Hypothalamus (tissue), 51 donors: ENCODE measurements around the gene ADRA2A.

ENCODE experiments used
- DNase-seq, 51 donors: peaks; one replicate each; lab custom pipeline; 2025; lab: John Stamatoyannopoulos, UW

The ADRA2A gene

DNA sequence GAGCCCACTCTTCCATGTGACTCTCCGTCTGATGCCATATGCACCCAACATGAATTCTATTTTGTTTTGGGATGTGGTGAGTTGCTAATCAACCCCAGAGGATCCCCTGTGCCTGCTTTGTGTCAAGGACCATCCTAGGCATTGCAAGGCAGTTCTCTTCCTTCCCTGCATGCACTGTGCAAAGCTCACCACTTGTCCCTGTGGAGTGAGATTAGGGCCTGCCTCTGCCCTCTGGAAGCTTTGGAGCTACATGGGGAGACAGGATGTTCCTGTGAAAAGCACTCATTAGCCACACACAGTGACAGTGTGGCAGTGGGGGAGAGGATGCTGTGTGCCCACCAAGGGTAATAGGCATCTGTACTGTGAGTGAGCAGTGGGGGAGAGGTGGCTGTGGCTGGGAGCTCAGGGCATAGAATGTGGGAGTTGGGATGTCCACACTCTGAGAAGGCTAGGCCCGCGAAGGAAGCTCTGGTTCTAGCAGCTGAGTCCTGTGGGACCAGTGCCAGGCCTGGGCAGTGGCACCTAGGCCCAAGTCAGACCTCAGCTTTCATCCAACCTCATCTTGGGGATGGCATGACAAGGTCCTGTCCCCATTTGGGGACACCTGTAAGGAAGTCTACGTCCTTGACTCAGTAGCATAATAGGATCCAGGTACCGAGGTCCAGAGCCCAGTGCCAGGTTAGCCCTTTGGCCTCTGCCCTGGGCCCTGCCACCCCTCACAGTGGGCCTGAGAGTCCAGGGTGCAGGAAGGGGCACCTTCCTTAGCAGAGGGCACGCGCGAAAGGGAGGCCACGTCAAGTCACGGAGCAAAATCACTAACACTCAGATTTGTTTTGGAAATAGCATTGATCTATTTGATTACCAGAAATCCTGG, 6.6 kb downstream of the ADRA2A start:
- DNase-seq: no peak

DNA sequence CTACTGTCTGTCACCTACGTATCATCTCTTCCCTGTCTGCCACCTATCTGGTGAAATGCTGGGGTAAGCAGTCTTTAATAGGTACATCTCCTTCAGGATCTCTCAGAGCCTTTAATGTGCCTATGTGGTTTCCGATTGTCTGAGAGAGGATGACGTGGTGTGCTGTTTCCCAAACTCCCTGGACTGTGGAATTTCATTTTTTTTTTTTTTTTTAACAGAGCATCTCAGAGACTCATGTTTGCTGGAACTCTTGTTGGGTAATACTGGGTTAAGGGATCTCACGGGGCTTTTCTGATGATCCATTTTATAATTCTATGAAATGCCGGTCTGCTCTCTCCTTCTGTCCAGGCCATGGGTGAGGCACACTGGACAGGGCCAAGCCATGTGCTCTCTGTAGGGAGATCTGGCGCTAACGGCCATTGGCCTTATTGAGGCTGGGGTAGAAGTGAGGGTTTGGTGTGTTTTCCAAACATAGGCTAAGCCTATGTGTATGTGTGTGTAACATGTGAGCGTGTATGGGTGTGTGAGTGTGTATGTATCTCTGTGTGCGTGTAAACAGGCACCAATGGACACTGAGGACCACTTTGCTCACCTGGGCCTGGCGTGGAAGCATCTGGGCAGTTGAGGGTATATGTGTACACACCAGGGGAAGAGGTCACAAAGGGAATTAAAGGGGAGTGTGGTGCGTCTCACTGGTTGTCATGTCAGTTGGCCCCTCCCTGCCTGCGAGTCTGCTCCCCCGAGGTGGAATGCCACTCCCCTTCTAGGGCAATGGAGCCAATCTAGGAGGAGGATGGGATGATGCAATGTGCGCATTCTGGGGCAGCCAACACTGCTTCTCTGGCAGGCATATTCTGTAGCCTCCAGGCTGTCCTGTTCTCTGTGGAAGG, 7.8 kb downstream of the ADRA2A start:
- no peak for DNase-seq

- peak in 6 of 51 donors; percentile 3 to 14 (median 8) for DNase-seq
Measured at GRCh38 chr10:111085690-111086353, 9.0 kb downstream of the ADRA2A start.

DNA sequence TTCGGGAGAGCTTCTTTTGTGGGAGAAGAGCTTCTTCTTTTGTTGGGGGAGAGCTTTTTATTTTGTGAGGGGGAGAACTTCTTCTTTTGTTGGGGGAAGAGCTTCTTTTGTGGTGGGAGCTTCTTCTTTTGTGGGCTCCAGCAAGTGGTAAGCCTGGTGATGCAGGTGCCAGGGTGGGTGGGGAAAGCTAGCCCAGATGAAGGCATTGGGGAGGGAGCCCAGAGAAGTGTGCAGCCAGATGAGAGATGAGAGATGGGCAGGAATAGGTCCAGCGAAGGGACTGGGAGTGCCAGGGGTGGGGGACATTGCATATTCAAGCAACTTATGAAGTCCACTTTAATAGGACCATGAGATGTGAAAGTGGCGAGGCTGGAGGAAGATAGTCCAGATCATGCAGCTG, 9.7 kb downstream of the ADRA2A start:
- DNase-seq: no peak

- DNase-seq: no peak
Measured at GRCh38 chr10:111087331-111087756, 10.5 kb downstream of the ADRA2A start.

- no peak for DNase-seq
Measured at GRCh38 chr10:111087968-111088505, 11.2 kb downstream of the ADRA2A start.

DNA sequence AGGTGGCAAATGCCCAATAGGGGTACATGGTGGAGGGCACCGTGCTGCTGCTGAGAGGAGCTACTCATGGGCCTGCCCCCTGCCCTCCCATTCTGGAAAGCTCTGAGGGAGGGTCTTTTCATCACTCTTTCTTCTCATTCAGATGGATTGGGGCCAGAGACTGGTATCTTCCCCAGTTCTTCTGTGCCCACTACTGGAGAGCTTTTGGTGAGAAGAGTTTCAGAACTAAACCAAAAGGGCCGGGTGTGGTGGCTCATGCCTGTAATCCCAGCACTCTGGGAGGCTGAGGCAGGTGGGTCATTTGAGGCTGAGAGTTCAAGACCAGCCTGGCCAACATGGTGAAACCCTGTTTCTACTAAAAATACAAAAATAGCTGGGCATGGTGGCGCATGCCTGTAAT, 12.5 kb downstream of the ADRA2A start:
- no peak for DNase-seq

GRCh38 chr10:111091833-111092232, 15.0 kb downstream of the ADRA2A start:
- DNase-seq: no peak

DNA sequence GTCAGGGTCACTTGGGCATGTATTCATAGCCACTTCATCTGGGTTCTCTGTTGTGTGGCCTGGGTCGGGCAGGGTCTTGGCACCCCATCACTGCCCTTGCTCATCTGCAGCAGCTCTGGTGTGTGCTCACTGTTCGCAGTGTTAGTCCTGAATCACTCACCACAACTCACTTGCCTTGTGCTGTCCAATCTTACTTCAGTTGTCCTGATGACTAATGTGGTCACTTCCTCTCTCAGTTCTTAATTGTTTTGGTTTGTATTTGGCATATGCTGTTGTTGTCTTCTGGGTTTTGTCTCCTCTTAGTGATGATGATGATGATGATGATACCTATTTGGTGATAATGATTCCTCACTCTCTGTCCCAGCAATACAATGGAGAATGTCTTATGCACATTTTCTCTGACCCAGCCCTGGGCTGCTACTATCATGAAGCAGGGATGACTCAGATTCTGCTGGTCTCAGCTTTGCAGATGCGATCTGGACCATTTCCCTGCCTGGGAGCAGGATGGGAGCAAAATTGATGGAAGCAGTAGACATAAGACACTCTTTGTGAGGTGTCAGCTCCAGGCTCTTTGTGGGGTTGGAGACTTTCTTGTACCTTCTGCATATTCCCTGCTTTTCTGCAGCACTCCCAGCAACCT, 17.0 kb downstream of the ADRA2A start:
- DNase-seq: no peak

- no peak for DNase-seq
Measured at GRCh38 chr10:111098679-111099437, 22.0 kb downstream of the ADRA2A start.

DNA sequence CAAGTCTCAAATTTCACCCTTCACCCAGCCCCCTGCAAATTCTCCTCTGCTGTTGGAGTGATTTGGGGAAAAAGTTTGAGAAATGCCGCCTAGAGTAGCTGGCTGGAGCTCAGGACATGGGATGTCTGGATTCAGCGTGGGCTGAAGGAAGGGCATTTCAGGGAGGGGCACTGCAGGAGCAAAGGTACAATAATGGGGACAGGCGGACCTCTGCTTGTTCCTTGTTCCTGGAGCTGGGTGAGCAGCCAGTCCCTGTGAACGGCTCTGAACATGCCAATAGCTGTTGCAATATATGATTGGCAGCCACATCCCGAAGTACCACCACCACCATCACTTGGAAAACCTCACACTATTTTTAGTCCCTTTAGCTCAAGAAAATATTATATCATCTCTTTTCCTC, 23.4 kb downstream of the ADRA2A start:
- no peak for DNase-seq

DNA sequence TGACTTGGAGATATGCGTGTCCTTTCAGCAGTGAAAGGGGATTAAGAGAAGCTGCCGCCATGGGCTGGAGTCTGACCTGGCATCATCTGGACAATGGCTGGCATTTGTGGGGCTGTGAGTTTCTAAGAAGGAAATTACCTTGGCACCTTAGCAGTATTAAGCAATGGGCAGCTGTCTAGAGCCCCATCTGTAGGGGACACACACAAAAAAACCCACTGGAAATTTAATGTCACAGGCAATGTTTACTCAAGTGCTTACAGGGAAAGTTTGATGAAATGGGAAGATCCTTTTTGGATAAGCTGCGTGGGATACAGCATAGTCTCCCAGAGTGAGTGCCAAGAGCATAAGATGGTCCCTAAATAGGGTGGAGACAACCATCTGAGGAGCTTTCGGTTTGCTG, 25.0 kb downstream of the ADRA2A start:
- DNase-seq: no peak

DNA sequence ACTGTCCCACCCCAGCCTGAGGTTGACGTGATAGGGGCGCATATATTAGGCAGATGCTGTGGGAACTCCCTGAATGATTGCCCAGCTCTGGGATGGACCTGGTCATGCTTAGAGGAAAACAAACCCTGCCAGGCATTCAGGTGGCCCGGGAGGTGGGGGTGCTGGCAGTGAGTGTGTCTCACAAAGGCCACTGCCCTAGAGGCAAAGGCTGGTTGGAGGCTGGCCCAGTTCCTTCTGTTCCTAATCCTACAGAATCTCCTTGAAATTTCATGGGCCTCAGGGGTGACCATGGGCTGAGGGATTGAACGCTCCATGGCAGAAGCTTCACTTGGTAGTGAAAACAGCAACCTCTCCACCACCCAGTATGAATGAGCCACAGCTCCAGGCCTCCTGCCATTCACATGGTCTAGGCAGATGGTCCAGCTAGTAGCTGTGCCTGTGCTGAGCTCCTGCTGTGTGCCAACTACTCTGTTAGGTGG, 25.6 kb downstream of the ADRA2A start:
- no peak for DNase-seq

GRCh38 chr10:111103196-111103840, 26.5 kb downstream of the ADRA2A start:
- no peak for DNase-seq

DNA sequence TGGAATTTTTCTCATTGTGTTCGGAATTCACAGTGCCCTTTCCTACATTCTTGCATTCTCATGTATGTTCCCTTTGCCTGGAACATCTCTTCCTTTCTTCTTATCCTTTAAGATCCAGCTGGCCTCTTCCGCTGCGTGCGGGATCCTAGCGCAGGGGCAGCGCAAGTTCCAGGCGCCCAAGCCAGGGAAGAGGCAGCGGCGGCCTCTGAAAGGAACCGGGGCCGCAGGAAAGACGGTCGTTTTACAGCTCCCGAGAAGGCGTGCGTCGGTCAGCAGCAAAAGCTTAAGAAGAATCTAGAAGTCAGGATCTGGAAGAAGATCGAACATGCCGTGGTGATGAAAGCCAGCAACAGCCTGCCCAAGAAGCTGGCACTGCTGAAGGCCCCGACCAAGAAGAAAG, 28.0 kb downstream of the ADRA2A start:
- no peak for DNase-seq

- no peak for DNase-seq
Measured at GRCh38 chr10:111106081-111106480, 29.3 kb downstream of the ADRA2A start.

- no peak for DNase-seq
Measured at GRCh38 chr10:111107023-111107422, 30.2 kb downstream of the ADRA2A start.

- no peak for DNase-seq
Measured at GRCh38 chr10:111107846-111108245, 31.0 kb downstream of the ADRA2A start.

- no peak for DNase-seq
Measured at GRCh38 chr10:111108441-111108840, 31.6 kb downstream of the ADRA2A start.
